HFF-Myc (cell line): ENCODE data around the gene HOXC12.

Experiments used
- DNase-seq: peaks from one replicate; pipeline ENCODE4 v3.0.0-alpha.2; 2011; ENCODE audit warnings: low read depth; ENCODE audit errors: extremely low read depth
- H3K4me3 ChIP-seq: replicated peaks from 2 replicates; pipeline ENCODE4 v1.5.1; 2011; ENCODE audit warnings: low read depth, mild to moderate bottlenecking, control low read depth, low read length
- CTCF ChIP-seq: IDR thresholded peaks from 2 replicates; pipeline ENCODE4 v1.5.1; 2012; ENCODE audit warnings: mild to moderate bottlenecking, low read depth, low read length, control low read depth; ENCODE audit errors: missing control alignments

The HOXC12 gene

DNA sequence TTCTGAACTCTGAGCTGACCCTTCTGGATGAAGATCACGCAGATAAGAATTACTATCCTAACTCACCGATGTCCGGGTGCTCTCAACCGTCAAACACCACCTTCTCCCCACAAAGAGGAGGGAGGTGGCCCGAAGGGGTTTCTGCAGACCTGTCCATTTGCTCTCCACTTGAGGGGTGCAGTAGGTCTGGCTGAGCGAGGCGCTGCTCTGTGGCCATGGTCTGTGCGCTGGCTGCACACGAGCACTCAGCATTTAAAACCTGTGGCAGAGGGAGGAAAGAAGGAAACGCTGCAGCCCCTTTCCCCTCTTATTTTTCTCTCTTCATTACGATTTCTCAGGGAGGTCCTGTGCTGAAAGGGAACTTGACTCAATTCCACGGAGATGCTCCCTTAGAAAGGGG is 17.6 kb upstream of the HOXC12 start:
- no peak overlapping the region for H3K4me3 ChIP-seq
- DNase-seq, result no peak
- TF ChIP-seq CTCF, result no peak

GRCh38 chr12:53937596-53938325 is 16.9 kb upstream of the HOXC12 start:
- no peak for DNase-seq
- TF ChIP-seq CTCF, result no peak
- H3K4me3 ChIP-seq, result no peak overlapping the region

GRCh38 chr12:53938326-53939140 is 16.2 kb upstream of the HOXC12 start, which contains the start of gene HOXC13:
HOXC13 (plus strand) TSS chr12:53938831; CDS start chr12:53938907, 76 bp downstream.
- peak; percentile 14 for DNase-seq
- H3K4me3 ChIP-seq, result no peak within 1 kb of the TSS
- TF ChIP-seq CTCF, result no peak

DNA sequence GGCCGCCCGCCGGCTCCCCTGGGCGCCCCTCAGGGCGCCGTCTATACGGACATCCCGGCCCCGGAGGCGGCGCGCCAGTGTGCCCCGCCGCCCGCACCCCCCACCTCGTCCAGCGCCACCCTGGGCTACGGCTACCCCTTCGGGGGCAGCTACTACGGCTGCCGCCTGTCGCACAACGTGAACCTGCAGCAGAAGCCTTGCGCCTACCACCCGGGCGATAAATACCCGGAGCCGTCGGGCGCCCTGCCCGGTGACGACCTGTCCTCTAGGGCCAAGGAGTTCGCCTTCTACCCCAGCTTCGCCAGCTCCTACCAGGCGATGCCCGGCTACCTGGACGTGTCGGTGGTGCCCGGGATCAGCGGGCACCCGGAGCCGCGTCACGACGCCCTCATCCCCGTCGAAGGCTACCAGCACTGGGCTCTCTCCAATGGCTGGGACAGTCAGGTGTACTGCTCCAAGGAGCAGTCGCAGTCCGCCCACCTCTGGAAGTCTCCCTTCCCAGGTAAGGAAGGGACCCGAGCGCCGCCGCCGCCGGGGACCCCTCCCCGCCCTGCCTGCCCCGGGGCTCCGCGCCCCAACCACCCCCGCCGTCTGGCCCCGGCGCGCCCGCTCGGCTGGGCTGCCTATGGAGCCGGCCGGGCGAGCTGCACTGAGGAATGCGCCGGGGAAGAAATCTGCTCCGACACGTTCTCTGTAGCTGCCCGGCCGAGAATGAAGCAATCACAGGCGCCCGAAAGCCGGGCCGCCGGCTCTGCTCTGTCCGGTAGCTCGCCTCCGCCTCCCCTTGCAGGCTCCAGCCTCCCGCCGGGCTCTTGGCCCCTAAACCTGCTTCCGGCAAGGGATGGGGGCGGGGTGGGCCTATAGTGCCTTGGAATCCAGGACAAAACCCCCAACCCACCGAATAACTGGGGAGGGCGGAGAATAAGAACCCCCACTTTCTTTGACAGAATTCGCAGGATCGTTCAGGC is 15.3 kb upstream of the HOXC12 start:
- no peak for TF ChIP-seq CTCF
- DNase-seq, result no peak
- H3K4me3 ChIP-seq, result no peak overlapping the region

DNA sequence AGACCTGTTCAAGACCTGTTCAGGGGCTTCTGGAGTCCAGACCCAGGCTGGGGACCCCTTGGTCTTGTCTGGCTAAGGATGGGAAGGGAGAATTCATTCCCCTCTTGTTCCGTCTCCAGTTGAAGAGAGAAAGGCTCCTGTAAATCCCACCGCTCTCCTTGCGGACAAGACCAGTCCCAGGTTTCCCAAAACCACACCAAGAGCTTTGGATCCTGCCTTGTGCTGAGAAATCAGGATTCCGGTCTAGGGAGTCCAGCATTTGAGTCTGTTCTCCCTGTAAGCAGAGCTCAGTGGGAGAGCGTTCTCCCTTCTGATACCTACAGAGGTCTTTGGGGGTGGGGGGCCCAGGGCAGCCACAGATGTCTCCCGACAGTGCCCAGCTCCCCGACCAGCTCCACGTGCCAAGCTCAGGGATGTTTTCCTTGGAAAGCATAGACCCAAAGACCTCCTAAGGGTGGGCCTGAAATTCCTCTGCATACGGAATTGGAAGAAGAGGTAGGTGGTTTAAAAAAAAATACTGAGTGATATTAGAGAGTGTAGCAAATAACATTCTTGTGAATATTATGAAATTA is 14.2 kb upstream of the HOXC12 start:
- no peak overlapping the region for H3K4me3 ChIP-seq
- no peak for DNase-seq
- no peak for TF ChIP-seq CTCF

DNA sequence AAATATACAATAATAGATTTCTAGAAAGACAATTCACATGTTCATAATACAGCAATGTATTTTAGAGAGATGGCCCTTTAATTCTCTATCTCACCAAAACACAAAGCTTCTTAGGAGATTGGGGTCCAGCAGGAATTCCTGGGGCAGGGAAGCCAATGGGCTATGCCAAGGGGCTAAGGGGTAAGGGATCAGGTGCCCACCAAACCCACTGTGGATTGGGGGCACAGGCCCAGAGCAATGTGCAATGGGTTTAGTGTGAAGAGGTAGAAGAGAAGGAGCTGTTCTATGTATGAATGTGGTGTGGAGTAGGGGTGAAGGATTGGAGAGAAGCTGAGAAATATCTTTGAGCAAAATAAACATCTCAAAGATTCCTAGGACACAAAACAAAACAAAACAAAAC is 13.5 kb upstream of the HOXC12 start:
- no peak overlapping the region for H3K4me3 ChIP-seq
- no peak for TF ChIP-seq CTCF
- no peak for DNase-seq
